Activated naive CD8-positive, alpha-beta T cell treated with anti-CD3 and anti-CD28 coated beads for 36 hours (primary cell): ENCODE results near the gene SPEM2. TPM values are rescaled to one million over a fixed set of nuclear protein-coding genes. Genes with fewer than 3 reads are reported as not detected.

Source experiments
- DNase-seq: peaks from one replicate; pipeline ENCODE4 v3.0.0; 2021
- H3K27ac Mint-ChIP-seq: one replicate; pipeline ENCODE4 v1.8.0; 2022; ENCODE audit warnings: mild to moderate bottlenecking, moderate library complexity, mixed read lengths
- H3K27me3 Mint-ChIP-seq: one replicate; pipeline ENCODE4 v1.8.0; 2022; ENCODE audit warnings: mild to moderate bottlenecking, mixed read lengths
- H3K36me3 Mint-ChIP-seq: one replicate; pipeline ENCODE4 v1.8.0; 2021; ENCODE audit warnings: mild to moderate bottlenecking, mixed read lengths
- H3K4me1 Mint-ChIP-seq: one replicate; pipeline ENCODE4 v1.8.0; 2021; ENCODE audit warnings: mixed read lengths
- H3K4me3 Mint-ChIP-seq: one replicate; pipeline ENCODE4 v1.8.0; 2022; ENCODE audit warnings: mild to moderate bottlenecking, moderate library complexity, mixed read lengths
- H3K9me3 Mint-ChIP-seq: one replicate; pipeline ENCODE4 v1.8.0; 2022; ENCODE audit warnings: mixed read lengths
- total RNA-seq, 2 experiments: library from RNA; stranded (reverse); gene quantifications; one replicate each; pipeline ENCODE4 v1.2.3, GENCODE V29; 2021

Gene SPEM2
- not detected for total RNA-seq

GRCh38 chr17:7425316-7425715 is at the start of gene SPEM2:
TSS of gene SPEM2 (plus strand) at chr17:7425616. CDS start at chr17:7425689, 73 bp downstream.
- no peak for DNase-seq
- Mint-ChIP-seq H3K4me1 (no peaks in the 10 kb centered on the region), H3K36me3 (no peaks in the 10 kb centered on the region), H3K27me3 (no peaks in the 10 kb centered on the region), H3K9me3 (no peaks in the 10 kb centered on the region), H3K27ac (no peak within 1 kb of the TSS), H3K4me3 (no peak within 1 kb of the TSS)

DNA sequence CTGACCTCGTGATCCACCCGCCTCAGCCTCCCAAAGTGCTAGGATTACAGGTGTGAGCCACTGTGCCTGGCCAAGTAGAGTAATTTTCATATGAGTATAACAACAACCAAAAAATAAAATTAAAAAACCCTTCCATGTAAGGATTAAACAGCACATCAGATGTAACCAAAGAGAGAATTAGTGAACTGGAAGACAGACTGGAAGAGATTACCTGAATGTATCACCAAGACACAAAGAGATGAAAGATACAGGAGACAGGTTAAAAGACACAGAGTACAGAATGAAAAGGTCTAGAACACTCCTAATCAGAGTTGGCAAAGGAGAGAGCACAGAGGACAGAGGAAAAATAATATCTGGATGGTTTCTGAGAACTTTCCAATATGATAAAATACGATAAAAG is 46.3 kb upstream of the SPEM2 start:
- Mint-ChIP-seq H3K27ac (no peak overlapping the region), H3K9me3 (peaks cover 5% of the 10 kb centered on the region), H3K36me3 (peaks cover 6% of the 10 kb centered on the region), H3K27me3 (peaks cover 58% of the 10 kb centered on the region), H3K4me1 (peaks cover 5% of the 10 kb centered on the region), H3K4me3 (no peak overlapping the region)
- DNase-seq, result no peak

DNA sequence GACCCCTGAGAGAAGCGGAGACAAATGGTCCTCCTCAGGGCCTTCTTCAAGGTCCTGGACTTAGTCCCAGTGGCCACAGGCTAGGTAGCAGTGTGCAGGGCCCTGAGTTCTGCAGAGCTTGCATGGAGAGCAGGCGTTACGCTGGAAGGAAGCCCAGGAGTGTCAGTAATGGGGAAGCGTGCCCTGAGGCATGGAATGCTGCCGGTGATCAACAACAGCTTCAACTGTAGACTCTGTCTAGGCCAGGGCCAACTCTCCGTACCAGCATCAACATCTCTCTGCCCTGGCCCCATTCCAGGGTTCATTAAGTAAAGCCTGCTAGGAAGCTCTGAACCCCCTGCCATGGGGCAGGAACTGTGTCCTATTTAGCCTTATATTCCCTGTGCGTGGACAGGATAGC is 45.1 kb upstream of the SPEM2 start:
- peaks cover 8% of the 10 kb centered on the region for H3K36me3 Mint-ChIP-seq
- peaks cover 52% of the 10 kb centered on the region for H3K27me3 Mint-ChIP-seq
- no peak for DNase-seq
- H3K4me3 Mint-ChIP-seq, result no peak overlapping the region
- no peak overlapping the region for H3K27ac Mint-ChIP-seq
- H3K9me3 Mint-ChIP-seq, result peaks cover 5% of the 10 kb centered on the region
- peaks cover 10% of the 10 kb centered on the region for H3K4me1 Mint-ChIP-seq

DNA sequence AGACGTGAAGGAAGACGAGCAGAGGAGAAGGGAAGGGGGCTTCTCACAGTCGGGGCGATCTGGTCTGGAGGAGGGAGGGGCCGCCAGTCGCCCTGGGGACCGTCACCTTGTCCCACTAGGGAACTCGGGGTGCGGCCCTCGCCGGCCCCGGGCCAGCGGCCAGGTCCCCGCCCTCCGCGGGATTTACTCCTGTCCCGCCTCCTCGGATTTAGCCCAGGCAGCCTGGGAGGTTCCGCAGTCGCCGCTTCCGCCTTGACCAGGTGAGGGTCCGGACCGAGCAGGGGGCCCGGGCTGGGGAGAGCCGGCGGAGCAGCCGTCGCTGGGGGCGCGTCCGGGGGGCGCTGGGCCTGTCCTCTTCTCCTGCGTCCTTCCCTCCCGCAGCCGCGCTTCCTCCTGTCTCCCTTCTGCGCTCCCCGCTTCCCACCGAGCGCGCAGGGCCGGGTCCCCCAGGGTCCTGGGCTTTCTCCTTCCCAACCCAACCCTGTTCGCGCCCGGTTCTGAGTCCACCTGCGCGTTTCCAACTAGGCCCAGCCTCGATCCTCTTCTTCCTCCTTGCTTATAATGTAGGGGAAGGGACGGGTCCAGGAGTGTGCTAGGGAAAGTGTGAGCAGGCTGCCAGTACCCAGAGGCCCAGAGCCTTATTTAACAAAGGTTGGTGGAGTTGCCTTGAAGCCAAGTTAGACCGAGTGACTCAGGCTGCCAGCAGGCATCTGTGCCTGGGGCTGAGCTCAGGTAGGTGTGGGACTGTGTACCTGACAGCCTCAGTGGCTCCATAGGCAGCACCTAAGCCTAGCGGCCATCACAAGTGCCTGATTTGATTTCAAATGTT is 44.3 kb upstream of the SPEM2 start, which contains the start of gene TNK1:
TNK1 (plus strand) TSS at position 235 of the 829 bp plus-strand sequence. CDS start 1,838 bp downstream, outside the sequence.
- Mint-ChIP-seq H3K4me1 (peaks cover 10% of the 10 kb centered on the region), H3K36me3 (peaks cover 8% of the 10 kb centered on the region), H3K4me3 (no peak within 1 kb of the TSS)

GRCh38 chr17:7382901-7383300 is 42.5 kb upstream of the SPEM2 start:
- no peak overlapping the region for H3K27ac Mint-ChIP-seq
- H3K4me3 Mint-ChIP-seq, result no peak overlapping the region

More for the DNA sequence above, 44.3 kb upstream of the SPEM2 start, which contains the start of gene TNK1:
- DNase-seq, result no peak
- Mint-ChIP-seq H3K27ac (no peak within 1 kb of the TSS), H3K27me3 (peaks cover 52% of the 10 kb centered on the region), H3K9me3 (peaks cover 5% of the 10 kb centered on the region)

DNA sequence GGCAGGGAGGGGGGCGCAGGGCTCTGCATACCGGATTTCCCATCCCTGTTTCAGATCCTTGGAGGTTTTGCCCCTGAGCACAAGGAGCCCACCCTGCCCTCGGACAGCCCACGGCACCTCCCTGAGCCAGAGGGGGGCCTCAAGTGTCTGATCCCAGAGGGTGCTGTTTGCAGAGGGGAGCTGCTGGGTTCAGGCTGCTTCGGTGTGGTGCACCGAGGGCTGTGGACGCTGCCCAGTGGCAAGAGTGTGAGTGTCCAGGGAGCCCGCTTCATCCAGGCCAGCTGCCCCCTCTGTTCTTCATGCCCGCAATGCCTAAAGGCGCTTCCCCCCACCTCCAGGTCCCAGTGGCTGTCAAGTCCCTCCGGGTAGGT is 42.1 kb upstream of the SPEM2 start:
- Mint-ChIP-seq H3K4me1 (peaks cover 10% of the 10 kb centered on the region), H3K27ac (peak overlapping the region; percentile 40), H3K4me3 (peak overlapping the region; percentile 27), H3K36me3 (peaks cover 8% of the 10 kb centered on the region), H3K9me3 (peaks cover 5% of the 10 kb centered on the region), H3K27me3 (peaks cover 36% of the 10 kb centered on the region)
- DNase-seq, result no peak

More at GRCh38 chr17:7382901-7383300, 42.5 kb upstream of the SPEM2 start:
- no peak for DNase-seq
- H3K9me3 Mint-ChIP-seq, result peaks cover 5% of the 10 kb centered on the region
- H3K4me1 Mint-ChIP-seq, result peaks cover 10% of the 10 kb centered on the region
- peaks cover 8% of the 10 kb centered on the region for H3K36me3 Mint-ChIP-seq
- H3K27me3 Mint-ChIP-seq, result peaks cover 39% of the 10 kb centered on the region

DNA sequence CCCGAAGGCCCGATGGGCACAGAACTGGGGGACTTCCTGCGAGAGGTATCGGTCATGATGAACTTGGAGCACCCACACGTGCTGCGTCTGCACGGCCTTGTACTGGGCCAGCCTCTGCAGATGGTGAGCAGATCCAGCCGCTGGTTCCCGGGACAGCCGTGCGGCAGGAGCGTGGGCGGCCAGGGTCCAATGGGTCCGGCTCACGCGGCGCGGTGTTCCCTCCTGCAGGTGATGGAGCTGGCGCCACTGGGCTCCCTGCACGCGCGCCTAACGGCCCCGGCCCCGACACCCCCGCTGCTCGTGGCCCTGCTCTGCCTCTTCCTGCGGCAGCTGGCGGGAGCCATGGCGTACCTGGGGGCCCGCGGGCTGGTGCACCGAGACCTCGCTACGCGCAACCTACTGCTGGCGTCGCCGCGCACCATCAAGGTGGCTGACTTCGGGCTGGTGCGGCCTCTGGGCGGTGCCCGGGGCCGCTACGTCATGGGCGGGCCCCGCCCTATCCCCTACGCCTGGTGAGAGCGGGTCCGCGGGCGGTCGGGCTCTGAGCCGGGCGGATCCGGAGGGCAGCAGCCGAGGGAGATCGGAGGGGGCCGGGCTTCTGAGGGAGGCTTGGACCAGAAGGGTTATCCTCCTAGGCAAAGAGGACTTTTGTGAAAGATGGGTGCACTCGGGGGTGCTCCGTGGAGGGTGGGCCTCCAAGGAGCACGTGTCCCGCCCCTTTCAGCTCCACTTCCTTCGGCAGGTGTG is 41.5 kb upstream of the SPEM2 start:
- peaks cover 35% of the 10 kb centered on the region for H3K27me3 Mint-ChIP-seq
- peaks cover 5% of the 10 kb centered on the region for H3K9me3 Mint-ChIP-seq
- peak overlapping the region; percentile 83 for H3K4me3 Mint-ChIP-seq
- DNase-seq, result peak; percentile 83
- H3K4me1 Mint-ChIP-seq, result peaks cover 10% of the 10 kb centered on the region
- H3K27ac Mint-ChIP-seq, result peak overlapping the region; percentile 88
- peaks cover 10% of the 10 kb centered on the region for H3K36me3 Mint-ChIP-seq

DNA sequence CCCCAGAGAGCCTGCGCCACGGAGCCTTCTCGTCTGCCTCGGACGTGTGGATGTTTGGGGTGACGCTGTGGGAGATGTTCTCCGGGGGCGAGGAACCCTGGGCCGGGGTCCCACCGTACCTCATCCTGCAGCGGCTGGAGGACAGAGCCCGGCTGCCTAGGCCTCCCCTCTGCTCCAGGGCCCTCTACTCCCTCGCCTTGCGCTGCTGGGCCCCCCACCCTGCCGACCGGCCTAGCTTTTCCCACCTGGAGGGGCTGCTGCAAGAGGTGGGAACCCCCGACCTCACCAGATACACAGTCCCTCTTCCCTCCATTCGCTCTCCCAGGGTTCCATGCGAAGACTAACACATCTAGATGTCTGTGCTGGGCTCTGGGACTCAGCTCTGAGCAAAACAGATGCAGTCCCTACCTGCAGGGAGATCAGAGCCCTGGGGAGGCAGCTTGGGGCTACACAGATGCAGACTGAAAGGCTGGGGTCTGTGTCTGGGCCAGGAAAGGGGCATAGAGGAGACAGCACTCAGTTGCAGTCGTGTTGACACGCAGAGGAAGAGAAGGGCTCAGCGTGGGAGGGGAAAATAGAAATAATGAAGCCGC is 40.8 kb upstream of the SPEM2 start:
- no peaks in the 10 kb centered on the region for H3K9me3 Mint-ChIP-seq
- peaks cover 7% of the 10 kb centered on the region for H3K36me3 Mint-ChIP-seq
- peak overlapping the region; percentile 83 for H3K4me3 Mint-ChIP-seq
- DNase-seq, result no peak
- H3K27ac Mint-ChIP-seq, result peak overlapping the region; percentile 88
- H3K4me1 Mint-ChIP-seq, result peaks cover 10% of the 10 kb centered on the region
- H3K27me3 Mint-ChIP-seq, result peaks cover 29% of the 10 kb centered on the region

DNA sequence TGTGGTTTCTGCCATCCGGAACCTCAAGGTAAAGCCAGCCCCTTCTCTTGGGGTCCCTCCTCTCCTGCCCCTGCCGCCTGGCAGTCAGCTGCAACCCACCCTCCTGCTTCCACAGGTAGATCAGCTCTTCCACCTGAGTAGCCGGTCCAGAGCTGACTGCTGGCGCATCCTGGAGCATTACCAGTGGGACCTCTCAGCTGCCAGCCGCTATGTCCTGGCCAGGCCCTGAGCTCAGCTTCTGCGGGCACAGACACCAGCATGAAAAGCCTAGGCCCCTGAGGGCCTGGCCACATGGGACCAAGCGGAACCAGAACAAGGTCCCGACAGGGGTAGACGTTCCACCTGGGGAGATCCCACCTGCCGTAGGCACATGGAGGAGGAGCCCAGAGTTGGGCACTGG is 36.6 kb upstream of the SPEM2 start:
- Mint-ChIP-seq H3K36me3 (peaks cover 15% of the 10 kb centered on the region), H3K27me3 (no peaks in the 10 kb centered on the region), H3K27ac (no peak overlapping the region), H3K9me3 (no peaks in the 10 kb centered on the region), H3K4me1 (peaks cover 21% of the 10 kb centered on the region), H3K4me3 (no peak overlapping the region)
- no peak for DNase-seq

DNA sequence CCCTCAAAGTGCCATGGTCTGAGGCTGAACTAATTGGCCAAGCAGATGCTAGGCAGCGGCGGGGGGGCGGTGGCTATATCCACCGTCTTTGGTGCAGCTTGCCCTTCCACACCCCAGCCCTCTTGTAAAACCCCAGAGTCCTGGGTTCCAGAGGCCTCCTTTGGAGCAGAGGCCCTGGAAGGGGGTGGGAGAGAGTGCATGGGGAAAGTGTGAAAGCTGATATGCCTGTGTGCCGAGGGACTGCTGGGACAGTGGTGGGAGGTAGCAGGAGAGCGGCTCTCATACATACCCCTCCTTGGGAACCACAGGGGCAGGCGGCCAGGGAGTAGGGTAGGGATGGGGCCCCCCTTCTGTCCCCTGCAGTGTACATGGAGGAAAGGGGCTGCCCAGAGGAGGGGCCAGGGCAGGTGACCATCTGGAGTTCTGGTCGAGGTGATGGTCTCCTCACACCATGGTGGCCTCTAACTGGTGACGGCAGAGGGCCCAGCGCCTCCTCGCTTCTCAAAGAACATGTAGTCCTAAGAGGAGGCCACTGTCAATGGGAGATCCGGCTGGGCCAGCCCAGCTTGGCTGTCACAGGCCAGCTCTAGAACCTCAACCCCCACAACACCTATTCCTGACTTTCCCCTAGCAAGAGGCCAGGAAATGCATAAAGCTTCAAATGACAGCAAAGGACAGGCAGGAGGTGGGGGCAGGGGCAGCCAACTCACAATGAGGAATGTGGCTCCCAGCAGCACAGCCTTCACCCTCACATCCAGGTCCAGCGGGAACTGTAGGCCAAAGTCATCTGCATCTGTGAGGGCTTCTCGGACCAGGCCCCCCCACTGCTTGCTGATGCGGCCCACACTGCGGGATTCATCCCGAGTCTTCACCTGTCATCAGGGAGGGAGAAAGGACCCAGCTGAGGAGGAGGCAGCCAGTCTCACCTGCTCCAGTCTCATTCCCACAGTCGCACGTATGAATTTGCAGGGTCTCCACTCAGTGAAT is 35.2 kb upstream of the SPEM2 start:
- Mint-ChIP-seq H3K36me3 (peaks cover 12% of the 10 kb centered on the region), H3K27ac (no peak overlapping the region), H3K27me3 (no peaks in the 10 kb centered on the region), H3K4me1 (peaks cover 21% of the 10 kb centered on the region), H3K9me3 (no peaks in the 10 kb centered on the region), H3K4me3 (no peak overlapping the region)
- no peak for DNase-seq

DNA sequence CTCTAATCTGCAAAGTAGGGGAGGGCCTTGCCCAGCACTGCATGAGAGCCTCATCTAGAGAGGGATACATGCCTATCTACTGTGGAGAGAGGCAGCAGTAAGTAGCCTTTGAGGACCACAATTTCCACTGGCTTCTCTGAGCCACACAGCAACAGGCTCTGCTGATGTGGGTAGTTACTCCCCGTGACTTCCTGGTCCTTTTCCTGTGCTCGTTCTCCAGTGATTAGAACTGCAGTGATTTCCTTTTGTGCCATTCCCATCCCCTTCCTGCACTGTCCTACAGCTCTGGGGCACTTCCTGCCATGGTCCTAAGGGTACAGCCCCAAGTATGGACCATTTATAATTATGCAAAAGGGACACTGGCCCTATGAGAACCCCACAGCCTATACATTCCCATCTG is 34.1 kb upstream of the SPEM2 start:
- no peak overlapping the region for H3K4me3 Mint-ChIP-seq
- peaks cover 24% of the 10 kb centered on the region for H3K4me1 Mint-ChIP-seq
- H3K27me3 Mint-ChIP-seq, result no peaks in the 10 kb centered on the region
- peaks cover 12% of the 10 kb centered on the region for H3K36me3 Mint-ChIP-seq
- H3K9me3 Mint-ChIP-seq, result no peaks in the 10 kb centered on the region
- DNase-seq, result no peak
- no peak overlapping the region for H3K27ac Mint-ChIP-seq

- peaks cover 12% of the 10 kb centered on the region for H3K36me3 Mint-ChIP-seq
- no peak for DNase-seq
- H3K4me1 Mint-ChIP-seq, result peaks cover 24% of the 10 kb centered on the region
- no peaks in the 10 kb centered on the region for H3K27me3 Mint-ChIP-seq
- H3K4me3 Mint-ChIP-seq, result peak overlapping the region; percentile 94
- H3K9me3 Mint-ChIP-seq, result no peaks in the 10 kb centered on the region
- peak overlapping the region; percentile 52 for H3K27ac Mint-ChIP-seq
Observed at GRCh38 chr17:7392696-7393612, 32.5 kb upstream of the SPEM2 start.

GRCh38 chr17:7393613-7394451 is 31.6 kb upstream of the SPEM2 start:
- Mint-ChIP-seq H3K27me3 (no peaks in the 10 kb centered on the region), H3K4me3 (peak overlapping the region; percentile 94), H3K36me3 (peaks cover 11% of the 10 kb centered on the region), H3K9me3 (no peaks in the 10 kb centered on the region), H3K4me1 (peaks cover 24% of the 10 kb centered on the region), H3K27ac (peak overlapping the region; percentile 92)
- peak; percentile 42 for DNase-seq
